ENCODE results near the gene EXT2.

GRCh38 chr11:44221456-44221855, 126.0 kb downstream of the EXT2 start:
- TF ChIP-seq CTCF (IDR thresholded peaks at IDR 0.05), result no peak
- TF ChIP-seq POLR2A (IDR thresholded peaks at IDR 0.05), result no peak
